LNCaP clone FGC (cell line): ENCODE measurements around the gene HCFC1R1.

Experiments
- DNase-seq: peaks from one replicate; pipeline ENCODE4 v3.0.0-alpha.2; 2011; ENCODE audit warnings: low read depth
- H3K4me3 ChIP-seq: 2 replicates; pipeline ENCODE4 v1.5.1; 2011; ENCODE audit warnings: mild to moderate bottlenecking, low read depth, low read length, control low read depth
- TF ChIP-seq, protein P1 (sequence below): IDR thresholded peaks from 2 replicates; pipeline ENCODE4 v1.5.1; 2012; ENCODE audit warnings: mild to moderate bottlenecking; ENCODE audit not compliant: control insufficient read depth, insufficient read depth; ENCODE audit errors: extremely low read depth

HCFC1R1 gene

DNA sequence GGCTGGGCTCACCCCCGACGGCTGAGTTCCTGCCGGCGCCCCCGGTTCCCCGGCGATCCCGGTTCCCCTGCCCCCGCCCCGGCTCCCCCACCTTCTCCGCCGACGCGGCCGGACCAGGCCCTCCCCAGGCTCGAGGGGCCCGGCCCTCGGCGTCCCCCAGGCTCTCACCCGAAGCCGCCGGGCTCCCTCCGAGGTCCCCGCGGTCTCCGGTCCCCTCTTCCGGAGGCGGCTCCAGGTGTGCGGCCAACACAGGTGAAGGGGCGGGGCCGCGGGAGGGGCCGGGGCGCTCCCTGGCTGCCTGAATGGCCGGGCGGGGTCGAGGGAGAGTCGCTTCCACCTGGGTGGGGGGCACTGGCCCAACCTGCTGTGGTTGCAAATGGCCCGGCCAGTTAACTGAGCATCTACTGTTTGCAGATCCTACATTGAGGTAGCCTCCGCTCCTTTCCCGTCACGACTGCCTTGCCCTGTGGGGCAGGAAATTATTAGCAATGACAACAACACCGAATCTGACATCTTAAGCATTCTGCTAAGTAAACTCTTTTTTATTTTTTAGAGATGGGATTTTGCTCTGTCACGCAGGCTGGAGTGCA, 13.1 kb upstream of the HCFC1R1 start, which contains the start of gene BICDL2:
Gene BICDL2 (minus strand): TSS at position 219 of the 590 bp plus-strand sequence. CDS start 1,448 bp downstream, outside the sequence.
- TF ChIP-seq, protein P1, sequence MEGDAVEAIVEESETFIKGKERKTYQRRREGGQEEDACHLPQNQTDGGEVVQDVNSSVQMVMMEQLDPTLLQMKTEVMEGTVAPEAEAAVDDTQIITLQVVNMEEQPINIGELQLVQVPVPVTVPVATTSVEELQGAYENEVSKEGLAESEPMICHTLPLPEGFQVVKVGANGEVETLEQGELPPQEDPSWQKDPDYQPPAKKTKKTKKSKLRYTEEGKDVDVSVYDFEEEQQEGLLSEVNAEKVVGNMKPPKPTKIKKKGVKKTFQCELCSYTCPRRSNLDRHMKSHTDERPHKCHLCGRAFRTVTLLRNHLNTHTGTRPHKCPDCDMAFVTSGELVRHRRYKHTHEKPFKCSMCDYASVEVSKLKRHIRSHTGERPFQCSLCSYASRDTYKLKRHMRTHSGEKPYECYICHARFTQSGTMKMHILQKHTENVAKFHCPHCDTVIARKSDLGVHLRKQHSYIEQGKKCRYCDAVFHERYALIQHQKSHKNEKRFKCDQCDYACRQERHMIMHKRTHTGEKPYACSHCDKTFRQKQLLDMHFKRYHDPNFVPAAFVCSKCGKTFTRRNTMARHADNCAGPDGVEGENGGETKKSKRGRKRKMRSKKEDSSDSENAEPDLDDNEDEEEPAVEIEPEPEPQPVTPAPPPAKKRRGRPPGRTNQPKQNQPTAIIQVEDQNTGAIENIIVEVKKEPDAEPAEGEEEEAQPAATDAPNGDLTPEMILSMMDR, result no peak
- H3K4me3 ChIP-seq, result peak within 1 kb of the TSS; percentile 69
- no peak for DNase-seq

DNA sequence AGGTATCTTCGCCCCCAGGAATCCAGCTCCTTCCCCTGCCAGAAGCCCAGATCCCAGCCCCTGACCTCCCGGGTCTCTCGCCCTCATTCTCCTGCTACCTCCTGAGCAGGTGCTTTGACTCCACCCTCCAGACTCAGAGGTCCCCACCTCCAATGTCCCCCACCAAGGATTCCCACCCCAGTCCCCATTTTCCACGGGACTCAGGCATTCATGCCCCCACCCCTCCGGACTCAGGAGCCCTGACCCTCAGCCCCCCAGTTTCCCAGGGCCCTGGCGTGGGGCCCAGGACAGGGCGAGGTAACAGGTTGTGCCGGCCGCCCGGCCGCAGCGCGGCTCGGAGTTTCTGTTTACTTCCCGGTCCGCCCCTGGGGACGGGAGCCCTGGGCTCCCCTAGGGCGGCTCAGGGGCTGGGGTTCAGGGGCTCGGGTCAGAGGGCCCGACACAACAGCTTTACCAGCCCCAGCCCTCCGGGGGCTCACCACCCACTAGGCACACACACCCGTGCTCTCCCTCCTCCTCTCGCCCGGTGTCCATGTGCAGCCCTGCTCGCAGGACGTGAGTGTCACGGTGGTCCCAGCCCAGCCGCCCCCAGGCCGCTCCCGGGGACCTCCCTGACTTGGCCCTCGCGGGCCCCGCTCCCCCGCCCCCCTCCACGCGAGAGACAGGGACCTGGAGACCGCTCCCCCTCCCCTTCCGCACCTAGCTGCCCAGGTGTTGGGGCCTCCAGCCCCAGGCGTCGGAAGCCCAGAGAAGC, 12.4 kb upstream of the HCFC1R1 start:
- DNase-seq, result no peak
- H3K4me3 ChIP-seq, result peak overlapping the region; percentile 69
- TF ChIP-seq, protein P1, result no peak

- no peak for DNase-seq
- H3K4me3 ChIP-seq, result peak overlapping the region; percentile 69
- TF ChIP-seq, protein P1, result no peak
These were observed 11.7 kb upstream of the HCFC1R1 start for GRCh38 chr16:3035289-3035971.

GRCh38 chr16:3032624-3033023, 8.9 kb upstream of the HCFC1R1 start:
- TF ChIP-seq, protein P1, result no peak
- DNase-seq, result no peak

GRCh38 chr16:3030222-3031212, 6.8 kb upstream of the HCFC1R1 start:
- DNase-seq, result no peak
- H3K4me3 ChIP-seq, result no peak overlapping the region
- TF ChIP-seq, protein P1, result no peak

More at GRCh38 chr16:3032624-3033023, 8.9 kb upstream of the HCFC1R1 start:
- H3K4me3 ChIP-seq, result no peak overlapping the region
